ENCODE data around the gene EPX.

Gene EPX

GRCh38 chr17:58210922-58211321 is 18.4 kb downstream of the EPX start:
- Histone ChIP-seq H3K9me3 (ENCODE audit: control insufficient read depth, low read length) (no peaks in the 10 kb centered on the region), H3K36me3 (ENCODE audit: control insufficient read depth, insufficient read depth, low read length) (peaks cover 3% of the 10 kb centered on the region), H3K27me3 (ENCODE audit: control insufficient read depth, insufficient read depth, low read length) (no peaks in the 10 kb centered on the region), H3K4me1 (ENCODE audit: control insufficient read depth, insufficient read depth, low read length) (no peaks in the 10 kb centered on the region), H3K9ac (ENCODE audit: low read length) (no peak overlapping the region), H3K4me3 (ENCODE audit: low read length) (no peak overlapping the region)

GRCh38 chr17:58215685-58216084 is 23.2 kb downstream of the EPX start:
- no peak overlapping the region for H3K4me3 ChIP-seq (ENCODE audit: low read length)
- H3K27me3 ChIP-seq (ENCODE audit: control insufficient read depth, insufficient read depth, low read length), result no peaks in the 10 kb centered on the region
- peaks cover 7% of the 10 kb centered on the region for H3K4me1 ChIP-seq (ENCODE audit: control insufficient read depth, insufficient read depth, low read length)
- no peak overlapping the region for H3K9ac ChIP-seq (ENCODE audit: low read length)
- no peaks in the 10 kb centered on the region for H3K9me3 ChIP-seq (ENCODE audit: control insufficient read depth, low read length)
- no peaks in the 10 kb centered on the region for H3K36me3 ChIP-seq (ENCODE audit: control insufficient read depth, insufficient read depth, low read length)

GRCh38 chr17:58217766-58218165 is 25.2 kb downstream of the EPX start:
- Histone ChIP-seq H3K36me3 (ENCODE audit: control insufficient read depth, insufficient read depth, low read length) (no peaks in the 10 kb centered on the region), H3K9ac (ENCODE audit: low read length) (no peak overlapping the region), H3K4me3 (ENCODE audit: low read length) (no peak overlapping the region), H3K9me3 (ENCODE audit: control insufficient read depth, low read length) (no peaks in the 10 kb centered on the region), H3K27me3 (ENCODE audit: control insufficient read depth, insufficient read depth, low read length) (no peaks in the 10 kb centered on the region), H3K4me1 (ENCODE audit: control insufficient read depth, insufficient read depth, low read length) (peaks cover 7% of the 10 kb centered on the region)

GRCh38 chr17:58219007-58219788 is 26.7 kb downstream of the EPX start, which contains the start of gene MKS1:
TSS of gene MKS1 (minus strand) at chr17:58219255. CDS start at chr17:58219230, 25 bp downstream.
- Histone ChIP-seq H3K9ac (ENCODE audit: low read length) (peak within 1 kb of the TSS; percentile 70), H3K9me3 (ENCODE audit: control insufficient read depth, low read length) (no peaks in the 10 kb centered on the region), H3K36me3 (ENCODE audit: control insufficient read depth, insufficient read depth, low read length) (no peaks in the 10 kb centered on the region), H3K4me1 (ENCODE audit: control insufficient read depth, insufficient read depth, low read length) (peaks cover 7% of the 10 kb centered on the region), H3K4me3 (ENCODE audit: low read length) (peak within 1 kb of the TSS; percentile 83), H3K27me3 (ENCODE audit: control insufficient read depth, insufficient read depth, low read length) (no peaks in the 10 kb centered on the region)

- peaks cover 7% of the 10 kb centered on the region for H3K4me1 ChIP-seq (ENCODE audit: control insufficient read depth, insufficient read depth, low read length)
- peak overlapping the region; percentile 29 for H3K9ac ChIP-seq (ENCODE audit: low read length)
- no peaks in the 10 kb centered on the region for H3K36me3 ChIP-seq (ENCODE audit: control insufficient read depth, insufficient read depth, low read length)
- no peaks in the 10 kb centered on the region for H3K9me3 ChIP-seq (ENCODE audit: control insufficient read depth, low read length)
- peak overlapping the region; percentile 83 for H3K4me3 ChIP-seq (ENCODE audit: low read length)
- H3K27me3 ChIP-seq (ENCODE audit: control insufficient read depth, insufficient read depth, low read length), result no peaks in the 10 kb centered on the region
These were observed 27.3 kb downstream of the EPX start for GRCh38 chr17:58219789-58220183.

GRCh38 chr17:58224315-58224714 is 31.8 kb downstream of the EPX start:
- H3K9ac ChIP-seq (ENCODE audit: low read length), result no peak overlapping the region
- peaks cover 7% of the 10 kb centered on the region for H3K27me3 ChIP-seq (ENCODE audit: control insufficient read depth, insufficient read depth, low read length)
- no peaks in the 10 kb centered on the region for H3K9me3 ChIP-seq (ENCODE audit: control insufficient read depth, low read length)
- H3K4me1 ChIP-seq (ENCODE audit: control insufficient read depth, insufficient read depth, low read length), result peaks cover 7% of the 10 kb centered on the region
- H3K4me3 ChIP-seq (ENCODE audit: low read length), result no peak overlapping the region
- H3K36me3 ChIP-seq (ENCODE audit: control insufficient read depth, insufficient read depth, low read length), result no peaks in the 10 kb centered on the region

- Histone ChIP-seq H3K36me3 (ENCODE audit: control insufficient read depth, insufficient read depth, low read length) (no peaks in the 10 kb centered on the region), H3K9me3 (ENCODE audit: control insufficient read depth, low read length) (no peaks in the 10 kb centered on the region), H3K27me3 (ENCODE audit: control insufficient read depth, insufficient read depth, low read length) (peaks cover 12% of the 10 kb centered on the region), H3K4me1 (ENCODE audit: control insufficient read depth, insufficient read depth, low read length) (no peaks in the 10 kb centered on the region), H3K9ac (ENCODE audit: low read length) (no peak overlapping the region), H3K4me3 (ENCODE audit: low read length) (no peak overlapping the region)
These were observed 35.2 kb downstream of the EPX start for GRCh38 chr17:58227733-58228132.

- Histone ChIP-seq H3K36me3 (ENCODE audit: control insufficient read depth, insufficient read depth, low read length) (no peaks in the 10 kb centered on the region), H3K9me3 (ENCODE audit: control insufficient read depth, low read length) (no peaks in the 10 kb centered on the region), H3K4me3 (ENCODE audit: low read length) (no peak overlapping the region), H3K4me1 (ENCODE audit: control insufficient read depth, insufficient read depth, low read length) (no peaks in the 10 kb centered on the region), H3K9ac (ENCODE audit: low read length) (no peak overlapping the region), H3K27me3 (ENCODE audit: control insufficient read depth, insufficient read depth, low read length) (peaks cover 15% of the 10 kb centered on the region)
These were observed 36.2 kb downstream of the EPX start for GRCh38 chr17:58228679-58229078.

- H3K9ac ChIP-seq (ENCODE audit: low read length), result no peak overlapping the region
- peaks cover 15% of the 10 kb centered on the region for H3K27me3 ChIP-seq (ENCODE audit: control insufficient read depth, insufficient read depth, low read length)
- H3K4me3 ChIP-seq (ENCODE audit: low read length), result no peak overlapping the region
- H3K4me1 ChIP-seq (ENCODE audit: control insufficient read depth, insufficient read depth, low read length), result no peaks in the 10 kb centered on the region
- H3K36me3 ChIP-seq (ENCODE audit: control insufficient read depth, insufficient read depth, low read length), result no peaks in the 10 kb centered on the region
- no peaks in the 10 kb centered on the region for H3K9me3 ChIP-seq (ENCODE audit: control insufficient read depth, low read length)
These were observed 36.9 kb downstream of the EPX start for GRCh38 chr17:58229384-58229783.

GRCh38 chr17:58229881-58230280 is 37.4 kb downstream of the EPX start:
- peaks cover 15% of the 10 kb centered on the region for H3K27me3 ChIP-seq (ENCODE audit: control insufficient read depth, insufficient read depth, low read length)
- no peaks in the 10 kb centered on the region for H3K9me3 ChIP-seq (ENCODE audit: control insufficient read depth, low read length)
- no peak overlapping the region for H3K4me3 ChIP-seq (ENCODE audit: low read length)
- H3K9ac ChIP-seq (ENCODE audit: low read length), result no peak overlapping the region
- H3K36me3 ChIP-seq (ENCODE audit: control insufficient read depth, insufficient read depth, low read length), result no peaks in the 10 kb centered on the region
- H3K4me1 ChIP-seq (ENCODE audit: control insufficient read depth, insufficient read depth, low read length), result no peaks in the 10 kb centered on the region

- H3K4me3 ChIP-seq (ENCODE audit: low read length), result no peak overlapping the region
These were observed 39.1 kb downstream of the EPX start for GRCh38 chr17:58231641-58232040.

GRCh38 chr17:58232707-58233156 is 40.2 kb downstream of the EPX start:
- no peaks in the 10 kb centered on the region for H3K4me1 ChIP-seq (ENCODE audit: control insufficient read depth, insufficient read depth, low read length)
- peaks cover 19% of the 10 kb centered on the region for H3K27me3 ChIP-seq (ENCODE audit: control insufficient read depth, insufficient read depth, low read length)
- H3K36me3 ChIP-seq (ENCODE audit: control insufficient read depth, insufficient read depth, low read length), result no peaks in the 10 kb centered on the region
- H3K9ac ChIP-seq (ENCODE audit: low read length), result no peak overlapping the region
- H3K4me3 ChIP-seq (ENCODE audit: low read length), result no peak overlapping the region
- no peaks in the 10 kb centered on the region for H3K9me3 ChIP-seq (ENCODE audit: control insufficient read depth, low read length)

More at GRCh38 chr17:58231641-58232040, 39.1 kb downstream of the EPX start:
- no peaks in the 10 kb centered on the region for H3K4me1 ChIP-seq (ENCODE audit: control insufficient read depth, insufficient read depth, low read length)
- H3K27me3 ChIP-seq (ENCODE audit: control insufficient read depth, insufficient read depth, low read length), result peaks cover 18% of the 10 kb centered on the region
- H3K9ac ChIP-seq (ENCODE audit: low read length), result no peak overlapping the region
- no peaks in the 10 kb centered on the region for H3K9me3 ChIP-seq (ENCODE audit: control insufficient read depth, low read length)
- H3K36me3 ChIP-seq (ENCODE audit: control insufficient read depth, insufficient read depth, low read length), result no peaks in the 10 kb centered on the region
